GM10847 (cell line): ENCODE data around the gene MLF1.
A peak's percentile ranks its signal among the peaks of the same experiment; 100 is the strongest.

Experiments
- POLR2A ChIP-seq: IDR thresholded peaks from 2 replicates; pipeline ENCODE4 v1.6.1; 2011; ENCODE audit not compliant: insufficient read length; ENCODE audit errors: extremely low read depth

MLF1 gene

DNA sequence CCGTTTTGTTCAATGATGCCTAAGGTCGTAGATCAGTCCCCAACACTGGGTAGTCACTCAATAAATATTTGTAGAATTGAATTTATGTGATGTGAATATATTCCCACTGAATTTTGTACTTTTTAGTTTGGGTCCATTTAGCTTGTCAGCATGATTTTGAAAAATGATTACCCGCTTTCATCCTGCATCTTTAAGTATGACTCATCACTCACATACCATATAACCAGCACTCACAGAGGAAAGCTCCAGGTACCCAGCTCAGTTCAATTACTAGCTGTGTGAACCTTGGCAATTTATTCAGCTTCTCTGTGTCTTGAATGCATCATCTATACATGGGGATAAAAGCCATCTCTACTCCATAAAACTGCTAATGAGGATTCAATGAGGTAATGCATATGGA, 2.2 kb upstream of the MLF1 start:
- no peak for TF ChIP-seq POLR2A

DNA sequence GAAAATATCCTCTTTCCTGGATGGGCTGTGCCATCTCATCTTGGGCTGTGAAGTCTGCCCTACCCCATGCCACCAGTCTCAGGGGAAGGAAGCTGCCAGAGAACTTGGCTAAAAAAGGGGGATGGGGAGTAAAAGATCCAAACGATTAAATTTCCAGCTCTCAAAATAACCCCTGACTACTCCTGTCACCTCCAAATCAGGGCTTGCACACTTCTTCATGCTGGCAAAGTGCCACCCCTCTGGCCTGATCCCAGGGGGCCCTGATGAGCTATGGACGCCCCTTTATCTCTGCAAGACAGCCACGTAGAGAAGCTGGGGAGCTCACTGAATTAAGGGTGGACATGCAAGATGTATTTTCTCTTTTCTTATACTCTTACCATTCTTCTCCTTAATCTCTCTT, 1.2 kb upstream of the MLF1 start:
- no peak for TF ChIP-seq POLR2A

DNA sequence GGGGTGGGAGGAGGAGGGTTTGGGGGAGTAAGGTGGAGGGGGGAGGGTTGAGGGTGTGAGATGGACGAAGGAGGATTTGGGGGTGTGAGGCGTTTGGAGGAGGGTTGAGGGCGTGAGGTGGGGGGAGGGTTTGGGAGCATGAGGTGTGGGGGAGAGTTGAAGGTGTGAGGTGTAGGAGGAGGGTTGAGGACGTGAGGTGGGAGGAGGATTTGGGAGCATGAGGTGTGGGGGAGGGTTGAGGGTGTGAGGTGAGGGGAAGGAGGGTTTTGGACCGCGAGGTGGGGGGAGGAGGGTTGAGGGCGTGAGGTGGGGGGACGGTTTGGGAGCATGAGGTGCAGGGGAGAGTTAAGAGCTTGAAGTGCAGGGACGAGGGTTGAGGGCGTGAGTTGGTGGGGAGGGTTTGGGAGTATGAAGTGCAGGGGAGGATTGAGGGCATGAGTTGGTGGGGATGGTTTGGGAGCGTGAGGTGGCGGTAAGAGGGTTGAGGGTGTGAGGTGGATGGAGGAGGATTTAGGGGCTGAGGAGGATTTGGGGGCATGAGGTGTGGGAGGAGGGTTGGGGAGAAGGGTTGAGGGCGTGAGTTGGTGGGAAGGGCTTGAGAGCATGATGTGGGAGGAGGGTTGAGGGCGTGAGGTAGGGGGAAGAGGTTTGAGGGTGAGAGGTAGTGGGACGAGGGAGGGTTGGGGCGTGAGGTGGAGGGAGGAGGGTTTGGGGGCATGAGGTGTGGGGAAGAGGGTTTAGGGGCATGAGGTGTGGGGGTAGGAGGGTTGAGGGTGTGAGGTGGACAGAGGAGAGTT, 1.2 kb downstream of the MLF1 start:
- TF ChIP-seq POLR2A: no peak

DNA sequence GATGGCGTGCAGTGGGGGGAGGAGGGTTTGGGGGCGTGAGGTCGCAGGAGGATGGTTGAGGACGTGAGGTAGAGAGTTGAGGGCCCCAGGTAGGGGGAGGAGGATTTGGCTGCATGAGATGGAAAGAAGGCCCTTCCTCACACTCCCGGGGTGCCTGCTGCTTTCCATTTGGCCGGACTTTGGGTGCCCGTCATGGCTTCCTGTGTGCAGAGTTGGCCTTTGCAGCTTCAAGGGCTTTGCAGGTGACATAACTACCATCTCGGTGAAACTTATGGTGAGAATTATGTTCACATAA, 1.7 kb downstream of the MLF1 start:
- no peak for TF ChIP-seq POLR2A

DNA sequence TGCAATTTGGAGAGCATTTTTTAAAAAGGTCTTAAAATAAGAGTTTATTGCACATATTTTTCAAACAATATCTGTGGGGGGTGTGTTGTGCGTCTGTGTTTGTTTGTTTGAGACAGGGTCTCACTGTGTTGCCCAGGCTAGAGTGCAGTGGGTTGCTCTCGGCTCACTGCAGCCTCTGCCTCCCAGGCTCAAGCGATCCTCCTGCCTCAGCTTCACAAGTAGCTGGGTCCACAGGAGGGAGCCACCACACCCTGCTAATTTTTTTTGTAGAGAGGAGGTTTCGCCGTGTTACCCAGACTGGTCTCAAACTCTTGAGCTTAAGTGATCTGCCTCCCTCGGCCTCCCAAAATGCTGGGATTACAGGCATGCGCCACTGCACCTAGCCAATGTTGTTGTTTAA, 2.7 kb downstream of the MLF1 start:
- no peak for TF ChIP-seq POLR2A

DNA sequence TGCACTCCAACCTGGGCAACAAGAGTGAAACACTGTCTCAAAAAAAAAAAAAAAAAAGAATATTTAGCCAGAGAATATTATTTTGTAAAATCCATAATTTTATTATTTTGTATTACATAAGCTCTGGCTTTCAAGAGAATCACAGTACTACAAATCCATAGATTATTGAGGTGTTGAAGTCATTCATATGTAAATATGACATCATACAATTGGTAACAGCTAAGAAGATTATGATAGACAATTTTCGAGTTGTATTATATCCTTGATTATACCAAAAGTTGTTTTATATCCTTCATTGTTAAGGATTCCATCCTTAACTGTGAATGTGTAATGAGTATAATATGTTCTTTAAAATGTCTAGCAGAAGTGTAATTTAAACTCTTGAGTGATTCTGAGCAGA, 3.7 kb downstream of the MLF1 start:
- no peak for TF ChIP-seq POLR2A

DNA sequence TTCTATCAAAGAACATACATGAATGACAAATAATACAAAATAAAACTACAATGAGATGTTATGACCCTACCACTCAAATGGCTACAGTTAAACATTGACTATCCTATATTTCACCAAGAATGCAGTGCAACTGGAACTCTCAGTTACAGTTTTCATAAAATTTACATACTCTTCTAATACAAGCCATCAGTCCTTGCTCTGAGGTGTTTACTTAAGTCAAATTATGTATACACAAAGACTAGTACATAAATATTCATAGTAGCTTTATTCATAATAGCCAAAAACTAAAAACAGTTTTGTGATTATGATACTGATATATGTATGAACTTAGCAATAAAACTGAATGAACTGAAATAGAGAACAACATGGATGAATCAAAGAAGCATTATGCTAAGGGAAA, 19.2 kb downstream of the MLF1 start:
- no peak for TF ChIP-seq POLR2A

DNA sequence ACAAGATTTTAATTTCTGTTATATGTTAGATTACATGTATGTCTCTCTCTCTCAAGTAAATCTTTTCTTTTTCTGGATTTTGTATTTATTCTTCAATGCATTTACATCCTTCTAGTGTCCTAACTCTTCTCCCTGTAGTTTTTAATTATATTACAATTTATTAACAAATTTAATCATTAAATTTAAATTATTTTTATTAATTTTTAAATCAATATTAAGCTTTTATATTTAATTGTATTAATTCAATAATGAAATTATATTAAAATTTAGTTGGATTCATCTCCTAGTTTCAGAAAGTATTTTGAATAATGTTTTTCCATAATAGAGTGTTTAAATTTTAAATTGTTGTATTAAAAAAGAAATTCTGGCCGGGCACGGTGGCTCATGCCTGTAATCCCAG, 29.8 kb downstream of the MLF1 start:
- TF ChIP-seq POLR2A: no peak

DNA sequence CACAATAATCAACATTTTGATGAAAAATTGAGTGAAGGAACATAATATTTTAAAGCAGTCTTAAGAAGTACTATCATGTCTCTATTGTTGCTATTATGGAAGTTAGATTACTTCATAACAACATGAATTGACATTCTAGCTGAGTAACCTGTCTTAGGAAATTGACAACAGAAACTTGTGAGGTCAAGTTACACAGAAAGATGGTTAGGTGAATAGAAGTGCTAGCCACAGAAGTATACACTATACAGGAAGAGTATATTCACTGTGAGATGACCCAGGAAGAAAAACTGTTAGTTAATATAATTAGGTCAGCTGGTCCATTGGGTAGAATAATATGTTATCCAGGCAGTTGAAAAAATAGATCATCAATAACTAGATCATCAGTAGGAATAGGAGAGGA, 31.2 kb downstream of the MLF1 start:
- TF ChIP-seq POLR2A: no peak

DNA sequence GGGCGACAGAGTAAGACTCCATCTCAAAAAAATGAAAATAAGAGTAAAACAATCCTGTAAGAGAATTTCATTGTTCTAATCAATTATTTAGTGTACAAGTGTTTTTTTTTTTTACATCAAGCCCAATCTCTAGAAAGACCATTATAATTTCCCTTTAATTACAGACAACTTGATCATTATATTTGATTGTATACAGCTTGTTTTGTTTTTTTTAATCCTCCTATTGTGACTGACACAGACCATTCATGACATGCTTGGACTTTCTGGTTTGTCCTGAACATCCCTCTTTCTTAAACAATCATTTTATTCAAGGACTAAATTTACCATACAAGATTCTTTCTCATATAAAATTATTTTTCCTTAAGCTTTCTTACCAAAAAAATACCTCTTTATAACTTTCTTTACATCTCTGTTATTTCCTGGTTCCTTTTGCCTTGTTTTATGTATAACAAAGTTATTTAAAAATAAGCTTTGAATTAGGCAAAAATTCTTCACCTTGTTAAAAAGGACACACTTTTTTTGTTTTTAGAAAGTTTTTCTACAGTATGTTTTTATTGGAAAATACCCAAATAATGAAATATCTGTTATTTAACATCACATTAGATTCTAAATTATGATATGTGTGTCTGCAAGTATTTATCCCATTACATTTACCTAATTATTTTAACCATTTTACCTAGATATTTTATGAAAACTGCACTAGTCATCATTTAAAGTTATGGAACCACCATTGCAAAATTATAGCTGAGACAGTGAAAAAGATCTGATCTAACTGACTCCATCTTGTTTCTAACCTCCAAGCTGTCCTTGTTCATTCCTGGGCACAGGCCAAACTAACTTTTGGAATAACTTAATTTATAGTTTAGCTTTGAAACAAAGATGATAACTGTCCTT, 47.2 kb downstream of the MLF1 start:
- no peak for TF ChIP-seq POLR2A

DNA sequence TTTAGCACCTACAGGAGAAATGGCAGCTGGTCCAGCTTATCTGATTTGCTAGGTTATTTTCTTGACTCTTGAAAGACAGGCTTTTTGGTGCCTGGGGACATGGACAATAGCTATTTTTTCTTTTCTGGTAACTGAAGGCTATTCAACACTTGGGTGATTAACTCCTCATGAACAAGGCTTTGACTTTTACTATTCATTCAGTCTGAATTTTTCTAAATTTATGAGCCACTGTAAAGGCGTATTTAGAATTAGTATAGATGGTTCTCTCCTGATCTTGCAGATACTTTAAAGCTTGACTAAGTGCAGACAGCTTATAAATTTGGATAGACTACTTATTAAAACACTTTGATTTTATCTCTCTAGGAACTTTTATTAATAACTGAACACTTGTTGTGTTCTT, 54.9 kb downstream of the MLF1 start:
- no peak for TF ChIP-seq POLR2A

DNA sequence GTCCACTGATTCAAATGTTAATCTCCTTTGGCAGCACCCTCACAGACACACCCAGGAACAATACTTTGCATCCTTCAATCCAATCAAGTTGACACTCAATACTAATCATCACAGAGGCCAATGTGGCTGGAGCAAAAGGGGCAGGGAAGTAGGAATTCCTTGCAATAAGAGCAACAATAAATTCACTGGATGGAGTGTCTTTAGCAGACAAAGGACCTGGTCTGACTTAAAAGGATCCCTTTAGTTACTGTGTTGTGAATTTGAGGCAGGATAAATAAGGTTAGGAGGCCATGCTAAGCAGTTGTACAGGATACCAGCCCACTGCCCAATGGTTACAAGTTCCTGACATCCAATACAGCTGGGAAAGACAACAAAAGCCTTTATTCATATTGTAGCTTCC, 61.0 kb downstream of the MLF1 start:
- TF ChIP-seq POLR2A: no peak

DNA sequence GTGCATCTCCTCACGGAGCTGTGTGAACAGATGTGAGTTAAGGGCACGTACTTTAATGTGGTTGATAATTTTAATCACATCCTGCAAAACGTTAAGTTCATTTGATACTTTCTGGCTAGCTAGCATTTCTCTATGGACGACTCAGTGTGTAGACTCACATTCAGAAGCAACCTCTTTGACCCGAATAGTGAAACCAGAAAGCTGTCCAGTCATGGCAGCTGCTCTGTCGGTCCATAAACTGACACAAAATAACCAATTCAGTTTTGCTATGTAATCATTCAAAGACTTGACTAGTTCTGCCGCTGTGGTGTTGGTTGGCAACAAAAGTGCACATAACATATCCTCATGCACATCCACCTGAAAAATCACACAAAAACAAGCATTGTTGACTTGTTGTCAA, 69.7 kb downstream of the MLF1 start:
- TF ChIP-seq POLR2A: no peak

DNA sequence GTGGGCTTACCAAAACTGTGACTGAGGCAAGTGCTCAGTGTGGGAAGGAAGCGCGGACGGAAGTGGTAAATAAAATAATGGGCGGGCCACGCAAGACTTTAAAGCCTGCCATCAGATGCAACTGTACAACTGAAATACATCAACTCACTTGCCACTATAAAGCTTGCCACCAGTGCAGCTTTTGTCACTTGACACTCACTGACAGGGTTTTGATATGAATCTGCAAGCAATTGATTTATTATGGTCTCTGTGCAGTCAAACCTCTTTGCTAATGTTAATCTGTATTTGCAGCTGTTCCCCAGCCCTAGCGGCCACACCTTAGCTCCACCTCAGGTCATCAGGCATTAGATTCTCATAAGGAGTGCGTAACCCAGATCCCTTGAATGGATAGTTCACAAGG, 71.0 kb downstream of the MLF1 start:
- no peak for TF ChIP-seq POLR2A

DNA sequence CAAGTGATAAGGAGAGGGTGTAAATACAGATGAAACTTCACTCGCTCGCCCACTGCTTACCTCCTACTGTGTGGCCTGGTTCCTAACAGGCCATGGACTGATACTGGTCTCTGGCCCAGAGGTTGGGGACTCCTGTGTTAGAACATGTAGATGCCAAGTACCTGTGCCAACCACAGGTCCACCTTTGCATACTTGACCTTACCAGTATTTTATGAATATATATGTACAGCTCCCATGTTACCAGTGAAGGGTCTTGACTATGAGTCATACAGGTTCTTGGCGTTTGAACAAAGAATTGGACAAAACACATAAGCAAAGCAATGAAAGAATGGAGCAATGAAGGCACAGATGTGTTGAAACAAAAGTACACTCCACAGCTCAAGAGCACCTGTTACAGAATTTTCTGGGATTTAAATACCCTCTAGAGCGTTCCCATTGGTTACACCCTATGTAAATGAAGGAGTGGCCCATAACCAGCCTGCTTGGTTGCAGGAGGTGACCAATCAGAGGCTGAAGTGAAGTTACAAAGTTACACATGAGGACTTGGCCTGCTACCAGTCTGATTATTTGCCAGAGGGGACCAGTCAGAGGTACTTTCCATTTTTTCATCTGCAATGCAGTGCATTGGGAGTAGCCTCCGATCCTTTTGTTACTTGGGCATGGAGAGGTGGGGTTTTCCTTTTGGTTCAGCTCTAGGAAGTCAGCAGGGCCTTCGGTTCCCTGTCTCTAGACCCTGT, 71.6 kb downstream of the MLF1 start:
- TF ChIP-seq POLR2A: no peak

DNA sequence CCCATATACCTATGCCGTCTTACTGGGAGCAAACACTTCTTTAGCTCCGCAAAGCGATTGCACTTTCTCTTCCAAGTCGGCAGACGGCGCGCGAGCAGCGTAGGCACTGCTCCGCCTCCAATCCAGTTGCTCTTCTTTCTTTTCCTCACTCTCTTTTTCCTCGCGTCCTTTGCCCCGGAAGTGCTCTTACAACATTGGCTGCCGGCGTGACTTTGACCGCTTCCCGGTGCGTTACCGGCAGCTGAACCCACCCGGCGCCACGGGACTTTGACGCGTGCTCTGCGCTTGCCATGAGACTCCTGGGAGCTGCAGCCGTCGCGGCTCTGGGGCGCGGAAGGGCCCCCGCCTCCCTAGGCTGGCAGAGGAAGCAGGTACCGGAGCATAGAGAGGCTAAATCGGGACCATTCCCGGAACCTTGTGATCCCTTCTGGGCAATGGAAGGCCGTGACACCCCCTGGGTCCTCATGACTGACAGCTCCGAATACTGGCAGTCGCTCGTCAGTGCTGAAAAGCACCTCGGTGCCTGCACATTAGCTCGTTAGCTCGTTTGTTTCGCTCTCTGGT, 73.4 kb downstream of the MLF1 start, which contains the start of gene GFM1:
GFM1 (plus strand) TSS at position 183 of the 564 bp plus-strand sequence; CDS start at position 291, 108 bp downstream.
- TF ChIP-seq POLR2A: peak; percentile 53
